Neural cell (in vitro differentiated cells): Measurements from ENCODE around the gene ZFYVE21.

Experiments
- CTCF ChIP-seq: fragments of 450-650 bp; IDR thresholded peaks from 2 replicates; pipeline ENCODE4 v1.5.1; 2014; ENCODE audit warnings: antibody characterized with exemption, mild to moderate bottlenecking, moderate library complexity; ENCODE audit not compliant: poor library complexity, severe bottlenecking
- EP300 ChIP-seq: fragments of 450-650 bp; conservative IDR thresholded peaks from 2 replicates; pipeline ENCODE4 v1.6.1; 2014; ENCODE audit warnings: antibody characterized with exemption, mild to moderate bottlenecking, moderate library complexity; ENCODE audit not compliant: poor library complexity, severe bottlenecking
- EZH2 ChIP-seq: fragments of 200-600, 300-800 bp; shearing (Covaris generic), sonication (generic); IDR thresholded peaks from 2 replicates; pipeline ENCODE4 v1.6.1; 2014; ENCODE audit warnings: antibody characterized with exemption, low read length, borderline replicate concordance, mild to moderate bottlenecking; ENCODE audit not compliant: insufficient read depth, poor library complexity, severe bottlenecking
- POLR2AphosphoS5 ChIP-seq: IDR thresholded peaks from 2 replicates; pipeline ENCODE4 v1.6.1; 2012
- REST ChIP-seq: IDR thresholded peaks from 2 replicates; pipeline ENCODE4 v1.6.1; 2012; ENCODE audit warnings: borderline replicate concordance
- TAF1 ChIP-seq: IDR thresholded peaks from 2 replicates; pipeline ENCODE4 v1.6.1; 2012; ENCODE audit warnings: low read depth

- no peak for TF ChIP-seq TAF1
- no peak for TF ChIP-seq POLR2AphosphoS5
- no peak for TF ChIP-seq REST
- TF ChIP-seq CTCF = no peak
- no peak for TF ChIP-seq EZH2
- TF ChIP-seq EP300 = no peak
These were observed 23.3 kb downstream of the ZFYVE21 start for GRCh38 chr14:103738701-103739451.
